Natural killer cell treated with Interleukin-12 subunit alpha and Interleukin-12 subunit beta and Interleukin-15 and Interleukin-18, amount 100 ng/mL, for 72 hours (primary cell): ENCODE data around the gene GLDC. TPM values are rescaled to one million over a fixed set of nuclear protein-coding genes. Genes with fewer than 3 reads are reported as not detected.
A peak's percentile ranks its signal among the peaks of the same experiment; 100 is the strongest.

Experiments used
- ATAC-seq, 2 donors: fragments of 150-1000 bp; cut with Tn5 transposase in 1 of 2; sonication (Bioruptor Pico), chemical (Tn5 transposase) in 1 of 2; 2 replicates each; pipeline ENCODE4 v1.10.0; 2021
- DNase-seq: peaks from one replicate; pipeline ENCODE4 v3.0.0; 2022; ENCODE audit warnings: low spot score
- H3K27ac Mint-ChIP-seq, 2 donors: 1 replicate in 1 of 2; 2 replicates in 1 of 2; pipeline ENCODE4 v1.8.0; 2022; ENCODE audit warnings: mixed read lengths in 2 of 2, mild to moderate bottlenecking in 1 of 2, moderate library complexity in 1 of 2
- H3K27me3 Mint-ChIP-seq, 2 donors: 1 replicate in 1 of 2; 2 replicates in 1 of 2; pipeline ENCODE4 v1.8.0; 2022; ENCODE audit warnings: mixed read lengths in 2 of 2
- H3K36me3 Mint-ChIP-seq: one replicate; pipeline ENCODE4 v1.8.0; 2022; ENCODE audit warnings: mixed read lengths
- H3K4me1 Mint-ChIP-seq, 2 donors: 1 replicate in 1 of 2; 2 replicates in 1 of 2; pipeline ENCODE4 v1.8.0; 2022; ENCODE audit warnings: low read depth in 2 of 2, mixed read lengths in 2 of 2, mild to moderate bottlenecking in 1 of 2
- H3K4me3 Mint-ChIP-seq: one replicate; pipeline ENCODE4 v1.8.0; 2022; ENCODE audit warnings: mixed read lengths
- H3K9me3 Mint-ChIP-seq: 2 replicates; pipeline ENCODE4 v1.8.0; 2022; ENCODE audit warnings: mixed read lengths
- total RNA-seq, 2 donors: library from RNA; stranded (reverse); gene quantifications; one replicate each; pipeline ENCODE4 v1.2.3, GENCODE V29; 2022

GLDC gene
- total RNA-seq, 2 donors from 2014 or later = 1.4 to 15.2 TPM

GRCh38 chr9:6644346-6645104 is 1.0 kb downstream of the GLDC start:
- H3K27me3 Mint-ChIP-seq = peaks cover 65 to 80% of the 10 kb centered on the region in 2 donors
- ATAC-seq (no peak), DNase-seq (no peak)
- no peak overlapping the region for H3K27ac Mint-ChIP-seq
- no peaks in the 10 kb centered on the region for H3K9me3 Mint-ChIP-seq
- peak overlapping the region; percentile 65 for H3K4me3 Mint-ChIP-seq
- H3K4me1 Mint-ChIP-seq = peaks cover 15 to 17% of the 10 kb centered on the region in 2 donors
- H3K36me3 Mint-ChIP-seq = peaks cover 5% of the 10 kb centered on the region

GRCh38 chr9:6641961-6642360 is 3.6 kb downstream of the GLDC start:
- H3K27me3 Mint-ChIP-seq = peaks cover 50 to 65% of the 10 kb centered on the region in 2 donors
- no peak overlapping the region for H3K27ac Mint-ChIP-seq
- H3K4me1 Mint-ChIP-seq = peaks cover 15 to 17% of the 10 kb centered on the region in 2 donors
- no peaks in the 10 kb centered on the region for H3K9me3 Mint-ChIP-seq
- peaks cover 5% of the 10 kb centered on the region for H3K36me3 Mint-ChIP-seq
- ATAC-seq = no peak
- no peak for DNase-seq
- H3K4me3 Mint-ChIP-seq = no peak overlapping the region

GRCh38 chr9:6641561-6641960 is 4.0 kb downstream of the GLDC start:
- H3K9me3 Mint-ChIP-seq = no peaks in the 10 kb centered on the region
- H3K27ac Mint-ChIP-seq = no peak overlapping the region
- H3K4me3 Mint-ChIP-seq = no peak overlapping the region
- peaks cover 5% of the 10 kb centered on the region for H3K36me3 Mint-ChIP-seq
- DNase-seq = no peak
- H3K4me1 Mint-ChIP-seq = peaks cover 15 to 17% of the 10 kb centered on the region in 2 donors
- H3K27me3 Mint-ChIP-seq = peaks cover 49 to 61% of the 10 kb centered on the region in 2 donors
- no peak for ATAC-seq

GRCh38 chr9:6641056-6641455 is 4.5 kb downstream of the GLDC start:
- H3K4me3 Mint-ChIP-seq = no peak overlapping the region
- DNase-seq (no peak), ATAC-seq (no peak)
- no peaks in the 10 kb centered on the region for H3K9me3 Mint-ChIP-seq
- H3K36me3 Mint-ChIP-seq = peaks cover 5% of the 10 kb centered on the region
- H3K27me3 Mint-ChIP-seq = peaks cover 45 to 55% of the 10 kb centered on the region in 2 donors
- H3K27ac Mint-ChIP-seq = no peak overlapping the region
- peaks cover 12 to 13% of the 10 kb centered on the region in 2 donors for H3K4me1 Mint-ChIP-seq

- Mint-ChIP-seq H3K36me3 (peaks cover 5% of the 10 kb centered on the region), H3K27me3 (peaks cover 42 to 52% of the 10 kb centered on the region in 2 donors), H3K9me3 (no peaks in the 10 kb centered on the region)
These were observed 5.1 kb downstream of the GLDC start for GRCh38 chr9:6640268-6641051.

GRCh38 chr9:6639622-6640021 is 5.9 kb downstream of the GLDC start:
- Mint-ChIP-seq H3K4me1 (peaks cover 5 to 6% of the 10 kb centered on the region in 2 donors), H3K36me3 (peaks cover 4% of the 10 kb centered on the region), H3K27ac (no peak overlapping the region), H3K9me3 (no peaks in the 10 kb centered on the region), H3K27me3 (peaks cover 43 to 55% of the 10 kb centered on the region in 2 donors), H3K4me3 (no peak overlapping the region)
- no peak for DNase-seq
- no peak for ATAC-seq

More at GRCh38 chr9:6640268-6641051, 5.1 kb downstream of the GLDC start:
- Mint-ChIP-seq H3K4me3 (no peak overlapping the region), H3K27ac (no peak overlapping the region), H3K4me1 (peaks cover 8 to 9% of the 10 kb centered on the region in 2 donors)
- ATAC-seq = no peak
- DNase-seq = no peak

- H3K36me3 Mint-ChIP-seq = no peaks in the 10 kb centered on the region
- DNase-seq (no peak), ATAC-seq (no peak)
- peaks cover 13 to 18% of the 10 kb centered on the region in 2 donors for H3K27me3 Mint-ChIP-seq
- no peaks in the 10 kb centered on the region for H3K9me3 Mint-ChIP-seq
- peaks cover 0 to 11% of the 10 kb centered on the region in 2 donors for H3K4me1 Mint-ChIP-seq
- no peak overlapping the region for H3K4me3 Mint-ChIP-seq
- no peak overlapping the region for H3K27ac Mint-ChIP-seq
These were observed 11.1 kb downstream of the GLDC start for GRCh38 chr9:6634444-6634843.

- Mint-ChIP-seq H3K4me1 (peaks cover 0 to 11% of the 10 kb centered on the region in 2 donors), H3K4me3 (no peak overlapping the region), H3K9me3 (no peaks in the 10 kb centered on the region), H3K27me3 (peaks cover 7 to 17% of the 10 kb centered on the region in 2 donors), H3K27ac (no peak overlapping the region), H3K36me3 (no peaks in the 10 kb centered on the region)
- no peak for DNase-seq
- no peak for ATAC-seq
These were observed 12.2 kb downstream of the GLDC start for GRCh38 chr9:6633378-6633777.

GRCh38 chr9:6632516-6633183 is 12.9 kb downstream of the GLDC start:
- H3K4me1 Mint-ChIP-seq = peaks cover 0 to 11% of the 10 kb centered on the region in 2 donors
- no peak overlapping the region for H3K4me3 Mint-ChIP-seq
- no peak for DNase-seq
- H3K27me3 Mint-ChIP-seq = peaks cover 11 to 17% of the 10 kb centered on the region in 2 donors
- H3K9me3 Mint-ChIP-seq = no peaks in the 10 kb centered on the region
- H3K27ac Mint-ChIP-seq = no peak overlapping the region
- H3K36me3 Mint-ChIP-seq = no peaks in the 10 kb centered on the region
- ATAC-seq = no peak

- peak overlapping the region in 1 of 2 donors; percentile 73 for H3K27ac Mint-ChIP-seq
- peaks cover 19 to 24% of the 10 kb centered on the region in 2 donors for H3K27me3 Mint-ChIP-seq
- H3K4me3 Mint-ChIP-seq = peak overlapping the region; percentile 34
- DNase-seq (no peak), ATAC-seq (peak in 1 of 2 donors; percentile 70)
- no peaks in the 10 kb centered on the region for H3K36me3 Mint-ChIP-seq
- H3K9me3 Mint-ChIP-seq = no peaks in the 10 kb centered on the region
- H3K4me1 Mint-ChIP-seq = peaks cover 0 to 11% of the 10 kb centered on the region in 2 donors
These were observed 14.4 kb downstream of the GLDC start for GRCh38 chr9:6631207-6631512.

GRCh38 chr9:6630502-6631206 is 14.9 kb downstream of the GLDC start:
- peak overlapping the region in 1 of 2 donors; percentile 73 for H3K27ac Mint-ChIP-seq
- peak overlapping the region; percentile 59 for H3K4me3 Mint-ChIP-seq
- DNase-seq (no peak), ATAC-seq (peak; percentile 41 to 95)
- H3K27me3 Mint-ChIP-seq = peaks cover 24 to 28% of the 10 kb centered on the region in 2 donors
- no peaks in the 10 kb centered on the region for H3K36me3 Mint-ChIP-seq
- H3K4me1 Mint-ChIP-seq = peaks cover 0 to 11% of the 10 kb centered on the region in 2 donors
- H3K9me3 Mint-ChIP-seq = no peaks in the 10 kb centered on the region

GRCh38 chr9:6628704-6629103 is 16.8 kb downstream of the GLDC start:
- H3K27ac Mint-ChIP-seq = no peak overlapping the region
- H3K4me3 Mint-ChIP-seq = no peak overlapping the region
- DNase-seq (no peak), ATAC-seq (no peak)
- H3K4me1 Mint-ChIP-seq = peaks cover 0 to 11% of the 10 kb centered on the region in 2 donors
- no peaks in the 10 kb centered on the region for H3K36me3 Mint-ChIP-seq
- peaks cover 21 to 28% of the 10 kb centered on the region in 2 donors for H3K27me3 Mint-ChIP-seq
- H3K9me3 Mint-ChIP-seq = no peaks in the 10 kb centered on the region

- Mint-ChIP-seq H3K27me3 (peaks cover 21 to 22% of the 10 kb centered on the region in 2 donors), H3K4me1 (no peaks in the 10 kb centered on the region), H3K4me3 (no peak overlapping the region), H3K9me3 (no peaks in the 10 kb centered on the region), H3K36me3 (no peaks in the 10 kb centered on the region), H3K27ac (no peak overlapping the region)
- DNase-seq (no peak), ATAC-seq (no peak)
These were observed 20.2 kb downstream of the GLDC start for GRCh38 chr9:6625363-6625762.
